HepG2 (cell line): Measurements from ENCODE around the gene NRSN2. TPM values are rescaled to one million over a fixed set of nuclear protein-coding genes. Genes with fewer than 3 reads are reported as not detected.

Source experiments
- HOXA9 ChIP-seq: sonication (generic); formaldehyde crosslinking; IDR thresholded peaks from 2 replicates; pipeline ENCODE4 v1.8.1; 2022; ENCODE audit warnings: missing genetic modification reagents, mild to moderate bottlenecking, moderate library complexity, borderline replicate concordance
- JUN ChIP-seq: sonication (generic); formaldehyde crosslinking; IDR thresholded peaks from 2 replicates; pipeline ENCODE4 v1.4.0; 2020; ENCODE audit warnings: mild to moderate bottlenecking, missing genetic modification reagents
- KAT8 ChIP-seq: IDR thresholded peaks from 2 replicates; pipeline ENCODE4 v1.6.1; 2016; ENCODE audit warnings: missing genetic modification reagents, missing compliant biosample characterization
- KDM5A ChIP-seq: fragments of 200-600 bp; sonication (generic); IDR thresholded peaks from 2 replicates; pipeline ENCODE4 v1.7.0; 2018; ENCODE audit warnings: antibody characterized with exemption, mild to moderate bottlenecking, low read length, borderline replicate concordance
- NR3C1 ChIP-seq: sonication (generic); formaldehyde crosslinking; IDR thresholded peaks from 2 replicates; pipeline ENCODE4 v1.4.0; 2020; ENCODE audit warnings: missing genetic modification reagents
- RBM39 ChIP-seq: fragments of 200-400 bp; formaldehyde crosslinking; IDR thresholded peaks from one replicate; pipeline ENCODE4 v1.6.1; 2018; ENCODE audit warnings: antibody characterized with exemption, mild to moderate bottlenecking, low read depth, low read length; ENCODE audit not compliant: poor library complexity, severe bottlenecking
- ZNF354B ChIP-seq: sonication (generic); formaldehyde crosslinking; IDR thresholded peaks from 2 replicates; pipeline ENCODE4 v1.8.0; 2022; ENCODE audit warnings: mild to moderate bottlenecking, missing genetic modification reagents
- ZNF569 ChIP-seq: sonication (generic); formaldehyde crosslinking; IDR thresholded peaks from 2 replicates; pipeline ENCODE4 v1.5.0; 2020; ENCODE audit warnings: mild to moderate bottlenecking, missing genetic modification reagents, moderate library complexity, borderline replicate concordance
- ZNF629 ChIP-seq: sonication (generic); formaldehyde crosslinking; conservative IDR thresholded peaks from 2 replicates; pipeline ENCODE4 v1.5.0; 2020; ENCODE audit warnings: missing genetic modification reagents
- ZNF782 ChIP-seq: sonication (generic); formaldehyde crosslinking; IDR thresholded peaks from 2 replicates; pipeline ENCODE4 v1.4.0; 2020; ENCODE audit warnings: missing genetic modification reagents, mild to moderate bottlenecking, borderline replicate concordance
- ZNF878 ChIP-seq: sonication (generic); formaldehyde crosslinking; IDR thresholded peaks from 2 replicates; pipeline ENCODE4 v1.8.1; 2023; ENCODE audit warnings: mild to moderate bottlenecking, missing genetic modification reagents, moderate library complexity
- polyA plus RNA-seq, 8 experiments: library from polyadenylated mRNA; depleted of rRNA in 3 of 8; stranded (reverse) in 7 of 8; unstranded in 1 of 8; fragments of >200 nt; fragmentation: Illumina TruSeq in 4 of 8; extraction: Trizol in 4 of 8; gene quantifications; 2 replicates each; pipeline versions ENCODE4 v1.2.1 to v1.2.3, GENCODE V29; 2011 to 2016; ENCODE audit warnings: low read depth in 4 of 8, missing spikeins in 1 of 8, mixed read lengths in 1 of 8; ENCODE audit not compliant: insufficient read depth in 1 of 8
- total RNA-seq, 5 experiments: library from RNA; depleted of rRNA; stranded (reverse); fragments of >200 nt; fragmentation: Illumina TruSeq; extraction: Trizol; gene quantifications; 2 replicates each; pipeline ENCODE4 v1.2.3, GENCODE V29; 2016; ENCODE audit warnings: low read depth in 1 of 5
- TF ChIP-seq, protein P1 (sequence below): sonication (generic); formaldehyde crosslinking; conservative IDR thresholded peaks from 2 replicates; pipeline ENCODE4 v1.4.0; 2020; ENCODE audit warnings: missing genetic modification reagents
- TF ChIP-seq, protein P2 (sequence below): IDR thresholded peaks from 2 replicates; pipeline ENCODE4 v1.6.1; 2018; ENCODE audit warnings: missing genetic modification reagents, mild to moderate bottlenecking, missing compliant biosample characterization
- TF ChIP-seq, protein P3 (sequence below): sonication (generic); formaldehyde crosslinking; IDR thresholded peaks from 2 replicates; pipeline ENCODE4 v1.5.0; 2020; ENCODE audit warnings: missing genetic modification reagents, mild to moderate bottlenecking, borderline replicate concordance
- TF ChIP-seq, protein P4 (sequence below): sonication (generic); formaldehyde crosslinking; IDR thresholded peaks from 2 replicates; pipeline ENCODE4 v1.4.0; 2020; ENCODE audit warnings: mild to moderate bottlenecking, missing genetic modification reagents, borderline replicate concordance
- TF ChIP-seq, protein P5 (sequence below): sonication (generic); formaldehyde crosslinking; IDR thresholded peaks from 2 replicates; pipeline ENCODE4 v1.9.0; 2021; ENCODE audit warnings: missing genetic modification reagents, mild to moderate bottlenecking, borderline replicate concordance

The NRSN2 gene
- total and polyA plus RNA-seq, 2 of the 13 experiments (the other 11 are each of a cell fraction or from before 2014, with no cell fraction given): 32.3 to 49.4 TPM

DNA sequence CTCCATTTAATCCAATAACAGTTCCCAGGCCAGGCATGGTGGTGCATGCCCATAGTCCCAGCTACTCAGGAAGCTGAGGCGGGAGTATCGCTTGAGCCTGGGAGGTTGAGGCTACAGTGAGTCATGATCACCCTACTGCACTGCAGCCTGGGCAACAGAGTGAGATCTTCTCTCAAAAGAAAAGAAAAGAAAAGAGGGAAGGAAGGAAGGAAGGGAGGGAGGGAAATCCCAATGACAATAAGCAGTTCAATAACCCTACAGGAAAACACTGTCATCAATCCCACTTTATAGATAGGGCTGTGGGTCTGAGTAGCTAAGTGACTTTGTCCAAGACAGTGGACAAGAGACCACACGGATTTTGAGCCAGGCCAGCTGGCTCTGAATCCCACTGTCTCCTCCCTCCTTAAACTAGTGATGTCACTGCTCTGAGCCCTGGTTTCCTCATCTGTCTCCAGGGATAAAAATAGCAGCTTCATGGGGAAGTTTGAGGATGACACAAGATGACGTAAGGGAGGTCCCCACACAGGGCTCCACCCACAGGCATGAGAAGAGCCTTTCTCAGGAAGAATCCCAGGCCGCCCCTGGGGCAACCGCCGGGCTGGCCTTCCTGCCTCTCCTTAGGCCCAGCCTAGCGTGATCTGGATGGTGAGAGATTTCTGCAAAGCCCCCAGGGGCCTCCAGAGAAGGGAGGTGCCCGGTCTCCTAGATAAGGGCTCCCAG is 26.4 kb downstream of the NRSN2 start (continued):
- TF ChIP-seq, protein P1, sequence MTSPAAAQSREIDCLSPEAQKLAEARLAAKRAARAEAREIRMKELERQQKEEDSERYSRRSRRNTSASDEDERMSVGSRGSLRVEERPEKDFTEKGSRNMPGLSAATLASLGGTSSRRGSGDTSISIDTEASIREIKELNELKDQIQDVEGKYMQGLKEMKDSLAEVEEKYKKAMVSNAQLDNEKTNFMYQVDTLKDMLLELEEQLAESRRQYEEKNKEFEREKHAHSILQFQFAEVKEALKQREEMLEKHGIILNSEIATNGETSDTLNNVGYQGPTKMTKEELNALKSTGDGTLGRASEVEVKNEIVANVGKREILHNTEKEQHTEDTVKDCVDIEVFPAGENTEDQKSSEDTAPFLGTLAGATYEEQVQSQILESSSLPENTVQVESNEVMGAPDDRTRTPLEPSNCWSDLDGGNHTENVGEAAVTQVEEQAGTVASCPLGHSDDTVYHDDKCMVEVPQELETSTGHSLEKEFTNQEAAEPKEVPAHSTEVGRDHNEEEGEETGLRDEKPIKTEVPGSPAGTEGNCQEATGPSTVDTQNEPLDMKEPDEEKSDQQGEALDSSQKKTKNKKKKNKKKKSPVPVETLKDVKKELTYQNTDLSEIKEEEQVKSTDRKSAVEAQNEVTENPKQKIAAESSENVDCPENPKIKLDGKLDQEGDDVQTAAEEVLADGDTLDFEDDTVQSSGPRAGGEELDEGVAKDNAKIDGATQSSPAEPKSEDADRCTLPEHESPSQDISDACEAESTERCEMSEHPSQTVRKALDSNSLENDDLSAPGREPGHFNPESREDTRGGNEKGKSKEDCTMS (CRISPR knock-in tag): no peak
- TF ChIP-seq, protein P2, sequence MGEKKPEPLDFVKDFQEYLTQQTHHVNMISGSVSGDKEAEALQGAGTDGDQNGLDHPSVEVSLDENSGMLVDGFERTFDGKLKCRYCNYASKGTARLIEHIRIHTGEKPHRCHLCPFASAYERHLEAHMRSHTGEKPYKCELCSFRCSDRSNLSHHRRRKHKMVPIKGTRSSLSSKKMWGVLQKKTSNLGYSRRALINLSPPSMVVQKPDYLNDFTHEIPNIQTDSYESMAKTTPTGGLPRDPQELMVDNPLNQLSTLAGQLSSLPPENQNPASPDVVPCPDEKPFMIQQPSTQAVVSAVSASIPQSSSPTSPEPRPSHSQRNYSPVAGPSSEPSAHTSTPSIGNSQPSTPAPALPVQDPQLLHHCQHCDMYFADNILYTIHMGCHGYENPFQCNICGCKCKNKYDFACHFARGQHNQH (CRISPR knock-in tag): no peak; the same call in 1 of the 2 replicates
- TF ChIP-seq RBM39 (peak; percentile 9), NR3C1 (CRISPR knock-in tag) (no peak), HOXA9 (CRISPR knock-in tag) (no peak), KDM5A (no peak), ZNF629 (CRISPR knock-in tag) (no peak), KAT8 (0 out of 2 replicates have a peak, but pooled peaks have one; percentile 21), JUN (CRISPR knock-in tag) (no peak), ZNF782 (CRISPR knock-in tag) (no peak), ZNF354B (CRISPR knock-in tag) (no peak), ZNF569 (CRISPR knock-in tag) (no peak), ZNF878 (CRISPR knock-in tag) (no peak)
- TF ChIP-seq, protein P3, sequence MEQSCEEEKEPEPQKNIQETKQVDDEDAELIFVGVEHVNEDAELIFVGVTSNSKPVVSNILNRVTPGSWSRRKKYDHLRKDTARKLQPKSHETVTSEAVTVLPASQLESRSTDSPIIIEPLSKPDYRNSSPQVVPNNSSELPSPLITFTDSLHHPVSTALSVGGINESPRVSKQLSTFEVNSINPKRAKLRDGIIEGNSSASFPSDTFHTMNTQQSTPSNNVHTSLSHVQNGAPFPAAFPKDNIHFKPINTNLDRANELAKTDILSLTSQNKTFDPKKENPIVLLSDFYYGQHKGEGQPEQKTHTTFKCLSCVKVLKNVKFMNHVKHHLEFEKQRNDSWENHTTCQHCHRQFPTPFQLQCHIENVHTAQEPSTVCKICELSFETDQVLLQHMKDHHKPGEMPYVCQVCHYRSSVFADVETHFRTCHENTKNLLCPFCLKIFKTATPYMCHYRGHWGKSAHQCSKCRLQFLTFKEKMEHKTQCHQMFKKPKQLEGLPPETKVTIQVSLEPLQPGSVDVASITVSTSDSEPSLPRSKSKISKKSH (CRISPR knock-in tag): no peak
- TF ChIP-seq, protein P4, sequence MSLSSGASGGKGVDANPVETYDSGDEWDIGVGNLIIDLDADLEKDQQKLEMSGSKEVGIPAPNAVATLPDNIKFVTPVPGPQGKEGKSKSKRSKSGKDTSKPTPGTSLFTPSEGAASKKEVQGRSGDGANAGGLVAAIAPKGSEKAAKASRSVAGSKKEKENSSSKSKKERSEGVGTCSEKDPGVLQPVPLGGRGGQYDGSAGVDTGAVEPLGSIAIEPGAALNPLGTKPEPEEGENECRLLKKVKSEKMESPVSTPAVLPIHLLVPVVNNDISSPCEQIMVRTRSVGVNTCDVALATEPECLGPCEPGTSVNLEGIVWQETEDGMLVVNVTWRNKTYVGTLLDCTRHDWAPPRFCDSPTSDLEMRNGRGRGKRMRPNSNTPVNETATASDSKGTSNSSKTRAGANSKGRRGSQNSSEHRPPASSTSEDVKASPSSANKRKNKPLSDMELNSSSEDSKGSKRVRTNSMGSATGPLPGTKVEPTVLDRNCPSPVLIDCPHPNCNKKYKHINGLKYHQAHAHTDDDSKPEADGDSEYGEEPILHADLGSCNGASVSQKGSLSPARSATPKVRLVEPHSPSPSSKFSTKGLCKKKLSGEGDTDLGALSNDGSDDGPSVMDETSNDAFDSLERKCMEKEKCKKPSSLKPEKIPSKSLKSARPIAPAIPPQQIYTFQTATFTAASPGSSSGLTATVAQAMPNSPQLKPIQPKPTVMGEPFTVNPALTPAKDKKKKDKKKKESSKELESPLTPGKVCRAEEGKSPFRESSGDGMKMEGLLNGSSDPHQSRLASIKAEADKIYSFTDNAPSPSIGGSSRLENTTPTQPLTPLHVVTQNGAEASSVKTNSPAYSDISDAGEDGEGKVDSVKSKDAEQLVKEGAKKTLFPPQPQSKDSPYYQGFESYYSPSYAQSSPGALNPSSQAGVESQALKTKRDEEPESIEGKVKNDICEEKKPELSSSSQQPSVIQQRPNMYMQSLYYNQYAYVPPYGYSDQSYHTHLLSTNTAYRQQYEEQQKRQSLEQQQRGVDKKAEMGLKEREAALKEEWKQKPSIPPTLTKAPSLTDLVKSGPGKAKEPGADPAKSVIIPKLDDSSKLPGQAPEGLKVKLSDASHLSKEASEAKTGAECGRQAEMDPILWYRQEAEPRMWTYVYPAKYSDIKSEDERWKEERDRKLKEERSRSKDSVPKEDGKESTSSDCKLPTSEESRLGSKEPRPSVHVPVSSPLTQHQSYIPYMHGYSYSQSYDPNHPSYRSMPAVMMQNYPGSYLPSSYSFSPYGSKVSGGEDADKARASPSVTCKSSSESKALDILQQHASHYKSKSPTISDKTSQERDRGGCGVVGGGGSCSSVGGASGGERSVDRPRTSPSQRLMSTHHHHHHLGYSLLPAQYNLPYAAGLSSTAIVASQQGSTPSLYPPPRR (CRISPR knock-in tag): no peak
- TF ChIP-seq, protein P5, sequence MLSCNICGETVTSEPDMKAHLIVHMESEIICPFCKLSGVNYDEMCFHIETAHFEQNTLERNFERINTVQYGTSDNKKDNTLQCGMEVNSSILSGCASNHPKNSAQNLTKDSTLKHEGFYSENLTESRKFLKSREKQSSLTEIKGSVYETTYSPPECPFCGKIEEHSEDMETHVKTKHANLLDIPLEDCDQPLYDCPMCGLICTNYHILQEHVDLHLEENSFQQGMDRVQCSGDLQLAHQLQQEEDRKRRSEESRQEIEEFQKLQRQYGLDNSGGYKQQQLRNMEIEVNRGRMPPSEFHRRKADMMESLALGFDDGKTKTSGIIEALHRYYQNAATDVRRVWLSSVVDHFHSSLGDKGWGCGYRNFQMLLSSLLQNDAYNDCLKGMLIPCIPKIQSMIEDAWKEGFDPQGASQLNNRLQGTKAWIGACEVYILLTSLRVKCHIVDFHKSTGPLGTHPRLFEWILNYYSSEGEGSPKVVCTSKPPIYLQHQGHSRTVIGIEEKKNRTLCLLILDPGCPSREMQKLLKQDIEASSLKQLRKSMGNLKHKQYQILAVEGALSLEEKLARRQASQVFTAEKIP: no peak
